Neural cell (in vitro differentiated cells): Measurements from ENCODE around the gene MBD6. TPM values are rescaled to one million over a fixed set of nuclear protein-coding genes. Genes with fewer than 3 reads are reported as not detected.

Experiments used
- H2AFZ ChIP-seq: fragments of 200-600, 300-800 bp; sonication (generic), shearing (Covaris generic); 2 replicates; pipeline ENCODE4 v1.6.0; 2014; ENCODE audit warnings: low read depth, mild to moderate bottlenecking, antibody characterized with exemption, low read length, moderate library complexity
- H3F3A ChIP-seq: fragments of 200-600 bp; shearing (Covaris generic); 2 replicates; pipeline ENCODE4 v1.6.1; 2016; ENCODE audit warnings: mild to moderate bottlenecking, moderate library complexity, mixed read lengths, antibody characterized with exemption, low read length; ENCODE audit not compliant: insufficient read depth, poor library complexity, severe bottlenecking
- H3K27ac ChIP-seq: fragments of 200-600, 300-800 bp; sonication (generic), shearing (Covaris generic); 2 replicates; pipeline ENCODE4 v1.5.1; 2014; ENCODE audit warnings: mild to moderate bottlenecking, low read length, moderate library complexity
- H3K27me3 ChIP-seq: fragments of 300-800, 200-600 bp; sonication (generic), shearing (Covaris generic); 2 replicates; pipeline ENCODE4 v1.6.0; 2014; ENCODE audit warnings: mild to moderate bottlenecking, low read depth, low read length, moderate library complexity; ENCODE audit not compliant: insufficient read depth
- H3K36me3 ChIP-seq: fragments of 300-800, 200-600 bp; sonication (generic), shearing (Covaris generic); 2 replicates; pipeline ENCODE4 v1.5.1; 2014; ENCODE audit warnings: mild to moderate bottlenecking, antibody characterized with exemption, low read length, moderate library complexity; ENCODE audit not compliant: insufficient read depth
- H3K4me2 ChIP-seq: fragments of 300-800, 200-600 bp; sonication (generic), shearing (Covaris generic); 2 replicates; pipeline ENCODE4 v1.6.0; 2014; ENCODE audit warnings: mild to moderate bottlenecking, low read length
- H3K4me3 ChIP-seq: fragments of 300-800, 200-600 bp; sonication (generic), shearing (Covaris generic); 2 replicates; pipeline ENCODE4 v1.5.1; 2014; ENCODE audit warnings: mild to moderate bottlenecking, low read length, moderate library complexity
- H3K79me2 ChIP-seq: fragments of 200-600 bp; shearing (Covaris generic); replicated peaks from 2 replicates; pipeline ENCODE4 v1.6.0; 2014; ENCODE audit warnings: mild to moderate bottlenecking, low read length, moderate library complexity; ENCODE audit not compliant: insufficient read depth
- H3K9ac ChIP-seq: fragments of 300-800, 200-600 bp; sonication (generic), shearing (Covaris generic); 2 replicates; pipeline ENCODE4 v1.6.1; 2016; ENCODE audit warnings: mild to moderate bottlenecking, low read length, mixed read lengths
- H3K9me2 ChIP-seq: fragments of 200-600 bp; shearing (Covaris generic); 2 replicates; pipeline ENCODE4 v1.6.1; 2016; ENCODE audit warnings: mild to moderate bottlenecking, low read length, mixed read lengths; ENCODE audit not compliant: insufficient read depth
- H3K9me3 ChIP-seq: fragments of 200-600, 300-800 bp; sonication (generic), shearing (Covaris generic); 2 replicates; pipeline ENCODE4 v1.6.1; 2016; ENCODE audit warnings: mild to moderate bottlenecking, mixed run types, low read length, moderate library complexity, mixed read lengths
- H4K20me1 ChIP-seq: fragments of 200-600 bp; shearing (Covaris generic); 2 replicates; pipeline ENCODE4 v1.6.1; 2016; ENCODE audit warnings: mild to moderate bottlenecking, mixed run types; ENCODE audit not compliant: insufficient read depth
- EP300 ChIP-seq: fragments of 450-650 bp; conservative IDR thresholded peaks from 2 replicates; pipeline ENCODE4 v1.6.1; 2014; ENCODE audit warnings: antibody characterized with exemption, mild to moderate bottlenecking, moderate library complexity; ENCODE audit not compliant: poor library complexity, severe bottlenecking
- EZH2 ChIP-seq: fragments of 200-600, 300-800 bp; shearing (Covaris generic), sonication (generic); IDR thresholded peaks from 2 replicates; pipeline ENCODE4 v1.6.1; 2014; ENCODE audit warnings: antibody characterized with exemption, low read length, borderline replicate concordance, mild to moderate bottlenecking; ENCODE audit not compliant: insufficient read depth, poor library complexity, severe bottlenecking
- MXI1 ChIP-seq: fragments of 450-650 bp; conservative IDR thresholded peaks from 2 replicates; pipeline ENCODE4 v1.6.1; 2014; ENCODE audit warnings: antibody characterized with exemption, mild to moderate bottlenecking; ENCODE audit not compliant: poor library complexity, severe bottlenecking
- POLR2AphosphoS5 ChIP-seq: IDR thresholded peaks from 2 replicates; pipeline ENCODE4 v1.6.1; 2012
- RAD21 ChIP-seq: fragments of 450-650 bp; conservative IDR thresholded peaks from 2 replicates; pipeline ENCODE4 v1.6.1; 2014; ENCODE audit warnings: antibody characterized with exemption, mild to moderate bottlenecking, moderate library complexity
- SMC3 ChIP-seq: fragments of 450-650 bp; conservative IDR thresholded peaks from 2 replicates; pipeline ENCODE4 v1.6.1; 2014; ENCODE audit warnings: antibody characterized with exemption, mild to moderate bottlenecking, moderate library complexity; ENCODE audit not compliant: poor library complexity
- TAF1 ChIP-seq: IDR thresholded peaks from 2 replicates; pipeline ENCODE4 v1.6.1; 2012; ENCODE audit warnings: low read depth
- polyA plus RNA-seq: library from polyadenylated mRNA; depleted of rRNA; stranded (reverse); fragments of >200 nt; gene quantifications from 2 replicates; pipeline ENCODE4 v1.2.3, GENCODE V29; 2014
- TF ChIP-seq, protein P1 (sequence below): fragments of 450-650 bp; IDR thresholded peaks from 2 replicates; pipeline ENCODE4 v1.5.1; 2014; ENCODE audit warnings: antibody characterized with exemption, mild to moderate bottlenecking, moderate library complexity; ENCODE audit not compliant: poor library complexity, severe bottlenecking
- TF ChIP-seq, protein P2 (sequence below): IDR thresholded peaks from 2 replicates; pipeline ENCODE4 v1.6.1; 2012; ENCODE audit warnings: borderline replicate concordance

Gene MBD6
- polyA plus RNA-seq, 1 donor from 2014 or later: 2.1 TPM

DNA sequence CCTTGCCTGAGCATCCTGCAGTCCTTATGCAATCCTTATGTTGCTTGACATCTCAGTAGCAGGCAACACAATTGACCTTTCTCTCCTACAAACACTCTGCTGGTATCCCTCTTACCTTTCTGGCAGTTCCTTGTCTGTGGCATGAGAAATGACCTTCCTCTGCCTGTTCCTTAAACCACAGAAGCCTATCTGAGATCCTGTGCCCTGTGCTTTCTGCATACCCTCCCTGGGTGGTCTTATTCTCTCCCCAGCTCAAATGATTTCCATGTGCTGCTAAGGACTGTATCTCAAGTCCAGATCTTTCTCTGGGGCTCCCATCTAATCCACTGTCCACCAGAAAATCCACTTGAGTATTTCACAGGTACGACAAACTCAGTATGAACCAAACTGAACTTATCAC lies 41.0 kb upstream of the MBD6 start:
- no peaks in the 10 kb centered on the region for H3F3A ChIP-seq
- H4K20me1 ChIP-seq: no peaks in the 10 kb centered on the region
- H3K79me2 ChIP-seq: no peaks in the 10 kb centered on the region
- H3K36me3 ChIP-seq: no peaks in the 10 kb centered on the region
- H3K4me3 ChIP-seq: no peak overlapping the region
- no peaks in the 10 kb centered on the region for H3K9me3 ChIP-seq
- no peak overlapping the region for H3K9ac ChIP-seq
- H3K27me3 ChIP-seq: peaks cover 45% of the 10 kb centered on the region
- H2AFZ ChIP-seq: no peak overlapping the region
- no peaks in the 10 kb centered on the region for H3K9me2 ChIP-seq
- no peak overlapping the region for H3K4me2 ChIP-seq
- TF ChIP-seq POLR2AphosphoS5: no peak
- TF ChIP-seq EZH2: no peak
- TF ChIP-seq MXI1: no peak
- no peak for TF ChIP-seq SMC3
- TF ChIP-seq TAF1: no peak
- TF ChIP-seq, protein P1, sequence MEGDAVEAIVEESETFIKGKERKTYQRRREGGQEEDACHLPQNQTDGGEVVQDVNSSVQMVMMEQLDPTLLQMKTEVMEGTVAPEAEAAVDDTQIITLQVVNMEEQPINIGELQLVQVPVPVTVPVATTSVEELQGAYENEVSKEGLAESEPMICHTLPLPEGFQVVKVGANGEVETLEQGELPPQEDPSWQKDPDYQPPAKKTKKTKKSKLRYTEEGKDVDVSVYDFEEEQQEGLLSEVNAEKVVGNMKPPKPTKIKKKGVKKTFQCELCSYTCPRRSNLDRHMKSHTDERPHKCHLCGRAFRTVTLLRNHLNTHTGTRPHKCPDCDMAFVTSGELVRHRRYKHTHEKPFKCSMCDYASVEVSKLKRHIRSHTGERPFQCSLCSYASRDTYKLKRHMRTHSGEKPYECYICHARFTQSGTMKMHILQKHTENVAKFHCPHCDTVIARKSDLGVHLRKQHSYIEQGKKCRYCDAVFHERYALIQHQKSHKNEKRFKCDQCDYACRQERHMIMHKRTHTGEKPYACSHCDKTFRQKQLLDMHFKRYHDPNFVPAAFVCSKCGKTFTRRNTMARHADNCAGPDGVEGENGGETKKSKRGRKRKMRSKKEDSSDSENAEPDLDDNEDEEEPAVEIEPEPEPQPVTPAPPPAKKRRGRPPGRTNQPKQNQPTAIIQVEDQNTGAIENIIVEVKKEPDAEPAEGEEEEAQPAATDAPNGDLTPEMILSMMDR: no peak
- TF ChIP-seq, protein P2, sequence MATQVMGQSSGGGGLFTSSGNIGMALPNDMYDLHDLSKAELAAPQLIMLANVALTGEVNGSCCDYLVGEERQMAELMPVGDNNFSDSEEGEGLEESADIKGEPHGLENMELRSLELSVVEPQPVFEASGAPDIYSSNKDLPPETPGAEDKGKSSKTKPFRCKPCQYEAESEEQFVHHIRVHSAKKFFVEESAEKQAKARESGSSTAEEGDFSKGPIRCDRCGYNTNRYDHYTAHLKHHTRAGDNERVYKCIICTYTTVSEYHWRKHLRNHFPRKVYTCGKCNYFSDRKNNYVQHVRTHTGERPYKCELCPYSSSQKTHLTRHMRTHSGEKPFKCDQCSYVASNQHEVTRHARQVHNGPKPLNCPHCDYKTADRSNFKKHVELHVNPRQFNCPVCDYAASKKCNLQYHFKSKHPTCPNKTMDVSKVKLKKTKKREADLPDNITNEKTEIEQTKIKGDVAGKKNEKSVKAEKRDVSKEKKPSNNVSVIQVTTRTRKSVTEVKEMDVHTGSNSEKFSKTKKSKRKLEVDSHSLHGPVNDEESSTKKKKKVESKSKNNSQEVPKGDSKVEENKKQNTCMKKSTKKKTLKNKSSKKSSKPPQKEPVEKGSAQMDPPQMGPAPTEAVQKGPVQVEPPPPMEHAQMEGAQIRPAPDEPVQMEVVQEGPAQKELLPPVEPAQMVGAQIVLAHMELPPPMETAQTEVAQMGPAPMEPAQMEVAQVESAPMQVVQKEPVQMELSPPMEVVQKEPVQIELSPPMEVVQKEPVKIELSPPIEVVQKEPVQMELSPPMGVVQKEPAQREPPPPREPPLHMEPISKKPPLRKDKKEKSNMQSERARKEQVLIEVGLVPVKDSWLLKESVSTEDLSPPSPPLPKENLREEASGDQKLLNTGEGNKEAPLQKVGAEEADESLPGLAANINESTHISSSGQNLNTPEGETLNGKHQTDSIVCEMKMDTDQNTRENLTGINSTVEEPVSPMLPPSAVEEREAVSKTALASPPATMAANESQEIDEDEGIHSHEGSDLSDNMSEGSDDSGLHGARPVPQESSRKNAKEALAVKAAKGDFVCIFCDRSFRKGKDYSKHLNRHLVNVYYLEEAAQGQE: no peak
- no peak for TF ChIP-seq EP300
- no peak for TF ChIP-seq RAD21
- H3K27ac ChIP-seq: no peak overlapping the region

DNA sequence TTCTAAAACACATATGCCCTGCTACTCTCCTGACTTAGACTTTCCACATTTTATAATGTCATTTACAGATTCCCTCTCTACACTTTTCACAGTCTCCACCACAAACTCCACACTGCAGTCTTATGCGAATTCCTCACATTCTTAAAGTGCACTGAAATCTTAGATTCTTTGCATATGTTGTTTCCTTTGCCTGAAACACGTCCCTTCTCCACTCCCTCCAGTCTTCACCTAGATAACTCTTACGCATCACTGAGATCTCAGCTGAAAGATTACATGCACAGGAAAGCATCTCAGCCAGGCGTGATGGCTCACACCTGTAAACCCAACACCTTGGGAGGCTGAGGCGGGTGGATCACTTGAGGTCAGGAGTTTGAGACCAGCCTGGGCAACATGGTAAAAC lies 39.2 kb upstream of the MBD6 start:
- H3K4me3 ChIP-seq: no peak overlapping the region
- no peaks in the 10 kb centered on the region for H3K9me3 ChIP-seq
- H3K9me2 ChIP-seq: no peaks in the 10 kb centered on the region
- peaks cover 6% of the 10 kb centered on the region for H3K79me2 ChIP-seq
- H4K20me1 ChIP-seq: no peaks in the 10 kb centered on the region
- no peaks in the 10 kb centered on the region for H3K36me3 ChIP-seq
- no peak overlapping the region for H3K27ac ChIP-seq
- H3K27me3 ChIP-seq: peaks cover 27% of the 10 kb centered on the region
- TF ChIP-seq SMC3 (no peak), EZH2 (no peak), EP300 (no peak), MXI1 (no peak), TAF1 (no peak), RAD21 (no peak), POLR2AphosphoS5 (no peak)
- TF ChIP-seq, protein P2: no peak
- TF ChIP-seq, protein P1: no peak
- no peak overlapping the region for H2AFZ ChIP-seq
- no peak overlapping the region for H3K9ac ChIP-seq
- H3K4me2 ChIP-seq: no peak overlapping the region
- H3F3A ChIP-seq: no peaks in the 10 kb centered on the region
